ENCODE measurements around the gene AKR1B1.

DNA sequence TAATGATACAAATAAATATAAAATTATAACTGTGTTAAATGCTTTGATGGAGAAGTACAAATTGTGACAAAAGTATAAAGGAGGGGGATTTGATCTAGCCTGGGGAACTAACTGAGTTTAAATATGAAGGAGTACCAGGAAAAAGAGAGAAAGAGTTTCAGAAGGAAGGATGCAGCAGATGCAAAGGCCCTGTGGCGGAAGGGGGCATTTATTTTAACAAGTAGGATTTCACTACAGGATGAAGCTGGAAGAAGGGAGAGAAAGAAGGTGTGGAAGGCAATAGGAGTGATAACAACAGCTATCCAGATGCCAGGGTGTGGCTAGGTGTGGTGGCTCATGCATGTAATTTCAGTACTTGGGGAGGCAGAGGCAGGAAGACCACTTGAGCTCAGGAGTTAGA is 55.8 kb downstream of the AKR1B1 start:
- no peak for TF ChIP-seq POLR2A (IDR thresholded peaks at IDR 0.05)
- TF ChIP-seq, protein P1, sequence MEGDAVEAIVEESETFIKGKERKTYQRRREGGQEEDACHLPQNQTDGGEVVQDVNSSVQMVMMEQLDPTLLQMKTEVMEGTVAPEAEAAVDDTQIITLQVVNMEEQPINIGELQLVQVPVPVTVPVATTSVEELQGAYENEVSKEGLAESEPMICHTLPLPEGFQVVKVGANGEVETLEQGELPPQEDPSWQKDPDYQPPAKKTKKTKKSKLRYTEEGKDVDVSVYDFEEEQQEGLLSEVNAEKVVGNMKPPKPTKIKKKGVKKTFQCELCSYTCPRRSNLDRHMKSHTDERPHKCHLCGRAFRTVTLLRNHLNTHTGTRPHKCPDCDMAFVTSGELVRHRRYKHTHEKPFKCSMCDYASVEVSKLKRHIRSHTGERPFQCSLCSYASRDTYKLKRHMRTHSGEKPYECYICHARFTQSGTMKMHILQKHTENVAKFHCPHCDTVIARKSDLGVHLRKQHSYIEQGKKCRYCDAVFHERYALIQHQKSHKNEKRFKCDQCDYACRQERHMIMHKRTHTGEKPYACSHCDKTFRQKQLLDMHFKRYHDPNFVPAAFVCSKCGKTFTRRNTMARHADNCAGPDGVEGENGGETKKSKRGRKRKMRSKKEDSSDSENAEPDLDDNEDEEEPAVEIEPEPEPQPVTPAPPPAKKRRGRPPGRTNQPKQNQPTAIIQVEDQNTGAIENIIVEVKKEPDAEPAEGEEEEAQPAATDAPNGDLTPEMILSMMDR (IDR thresholded peaks at IDR 0.05), result no peak

Data from esophagus squamous epithelium (tissue), 4 donors.